HG03175 (cell line): ENCODE measurements around the gene IFI44.

Experiments used
- ATAC-seq: cut with Tn5 transposase; IDR thresholded peaks from one replicate; pipeline ENCODE4 v1.9.1; 2021; ENCODE audit warnings: mild to moderate bottlenecking, moderate library complexity; ENCODE audit not compliant: unreplicated experiment

IFI44 gene

DNA sequence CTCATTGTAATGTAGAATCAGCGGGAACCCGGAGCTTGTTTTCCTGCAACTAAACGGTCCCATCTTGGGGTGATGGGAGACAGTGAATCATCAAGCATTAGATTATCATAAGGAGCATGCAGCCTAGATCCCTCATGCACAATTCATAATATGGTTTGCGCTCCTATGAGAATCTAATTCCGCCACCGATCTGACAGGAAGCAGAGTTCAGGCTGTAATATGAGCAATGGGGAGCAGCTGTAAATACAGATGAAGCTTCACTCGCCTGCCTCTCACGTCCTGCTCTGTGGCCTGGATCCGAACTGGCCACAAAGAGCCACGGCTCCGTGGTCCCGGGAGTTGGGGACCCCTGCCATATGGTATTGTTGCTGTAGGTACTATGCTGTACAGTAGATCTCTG, 1.6 kb downstream of the IFI44 start:
- no peak for ATAC-seq

GRCh38 chr1:78652019-78652560, 2.5 kb downstream of the IFI44 start:
- ATAC-seq, result no peak

GRCh38 chr1:78658901-78659300, 9.3 kb downstream of the IFI44 start:
- ATAC-seq, result no peak

- no peak for ATAC-seq
These were observed 14.3 kb downstream of the IFI44 start for GRCh38 chr1:78663923-78664322.

GRCh38 chr1:78664763-78665162, 15.1 kb downstream of the IFI44 start:
- ATAC-seq, result no peak

GRCh38 chr1:78665809-78666208, 16.2 kb downstream of the IFI44 start:
- no peak for ATAC-seq

GRCh38 chr1:78667939-78668338, 18.3 kb downstream of the IFI44 start:
- no peak for ATAC-seq

DNA sequence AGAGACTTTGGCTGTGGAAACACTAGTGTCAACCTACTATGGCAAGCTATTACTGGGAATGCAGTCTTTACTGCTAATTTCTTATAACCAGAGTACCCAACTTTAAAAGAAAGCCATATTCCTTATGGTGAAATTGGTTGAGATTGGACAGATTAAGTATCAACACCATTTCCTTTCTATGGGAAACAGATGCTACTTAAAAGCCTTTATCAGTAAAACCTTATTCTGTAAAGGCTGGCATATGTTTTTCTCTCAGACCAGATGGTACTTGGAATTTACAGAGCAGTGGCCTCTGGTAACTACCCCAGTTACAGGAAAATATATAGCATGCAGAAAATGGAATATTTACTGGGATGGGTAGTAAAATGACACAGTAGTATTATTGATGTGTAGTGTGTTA, 18.8 kb downstream of the IFI44 start:
- no peak for ATAC-seq

DNA sequence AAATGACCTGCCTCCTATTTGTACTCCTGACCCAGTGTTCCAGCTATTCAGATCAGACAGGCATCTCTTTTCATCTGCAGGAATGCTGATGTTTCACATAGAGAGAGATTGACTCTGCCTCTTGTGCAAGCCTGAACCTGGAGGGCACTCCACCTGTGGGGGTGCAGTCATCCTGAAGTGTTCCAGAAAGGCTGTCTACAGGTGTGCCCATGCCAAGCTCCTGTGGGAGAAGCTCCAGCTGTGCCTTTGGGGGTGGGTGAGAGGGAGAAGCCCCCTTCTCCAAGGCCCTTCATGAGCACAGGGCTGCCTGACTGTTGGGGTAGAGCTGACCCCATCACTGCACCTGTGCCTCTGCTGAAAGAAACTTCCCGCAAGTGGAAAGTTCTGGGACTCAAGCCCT, 22.8 kb downstream of the IFI44 start:
- ATAC-seq, result no peak

GRCh38 chr1:78673120-78673519, 23.5 kb downstream of the IFI44 start:
- no peak for ATAC-seq

- ATAC-seq, result no peak
These were observed 26.8 kb downstream of the IFI44 start for GRCh38 chr1:78676347-78676982.

DNA sequence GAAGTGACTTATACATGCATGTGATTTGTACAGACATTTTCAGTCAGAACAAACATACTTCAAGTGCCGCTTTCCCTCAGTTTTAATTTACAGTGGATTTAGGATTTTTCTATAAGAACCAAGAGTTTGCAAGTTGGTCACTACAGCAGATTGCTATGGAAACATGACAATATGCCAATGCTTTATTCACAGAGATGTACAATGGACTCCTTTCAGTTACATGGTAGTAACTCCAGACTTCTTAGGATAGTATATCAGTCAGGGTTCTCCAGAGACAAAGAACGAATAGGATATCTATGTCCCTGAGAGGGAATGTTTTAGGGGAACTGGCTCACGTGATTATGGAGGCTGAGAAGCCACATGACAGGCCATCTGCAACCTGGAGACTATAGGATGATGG, 27.4 kb downstream of the IFI44 start:
- no peak for ATAC-seq

DNA sequence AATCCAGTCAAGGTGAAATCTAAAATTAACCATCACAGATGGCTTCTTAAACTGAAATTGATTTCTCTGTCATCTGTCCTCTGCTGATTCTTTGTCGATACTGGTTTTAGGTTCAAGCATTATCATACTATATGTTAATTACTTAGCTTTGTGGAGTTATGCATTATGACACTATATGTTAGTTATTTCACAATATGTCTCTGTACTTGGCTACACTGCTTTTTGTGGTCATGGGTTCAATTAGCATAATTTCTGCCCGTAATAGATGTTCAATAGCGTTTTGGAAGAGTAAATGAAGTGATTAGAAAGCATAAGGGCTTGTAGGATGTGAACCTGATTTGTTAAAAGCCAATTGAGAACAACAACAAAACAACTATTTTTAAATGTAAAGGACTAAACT, 28.2 kb downstream of the IFI44 start:
- ATAC-seq, result no peak

DNA sequence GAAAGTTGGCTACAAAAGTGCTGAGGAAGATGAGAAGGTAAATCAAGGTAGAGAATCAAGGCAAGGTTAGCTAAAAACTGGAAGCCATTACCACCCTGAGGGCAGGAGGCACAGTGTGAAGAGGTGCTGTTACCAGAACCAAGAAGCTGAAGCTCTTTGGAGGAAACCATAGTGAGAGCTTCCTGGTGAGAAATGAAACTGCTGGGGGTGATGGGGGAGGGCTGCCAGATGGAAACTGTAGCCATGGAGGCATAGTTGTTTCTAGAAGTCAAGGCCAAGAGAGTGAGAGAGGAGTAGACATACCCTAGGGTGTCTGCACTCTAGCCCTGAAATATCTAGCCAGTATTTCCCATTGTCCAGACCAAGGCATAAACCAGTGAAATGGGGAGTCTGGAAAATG, 28.7 kb downstream of the IFI44 start:
- ATAC-seq, result peak; percentile 83

DNA sequence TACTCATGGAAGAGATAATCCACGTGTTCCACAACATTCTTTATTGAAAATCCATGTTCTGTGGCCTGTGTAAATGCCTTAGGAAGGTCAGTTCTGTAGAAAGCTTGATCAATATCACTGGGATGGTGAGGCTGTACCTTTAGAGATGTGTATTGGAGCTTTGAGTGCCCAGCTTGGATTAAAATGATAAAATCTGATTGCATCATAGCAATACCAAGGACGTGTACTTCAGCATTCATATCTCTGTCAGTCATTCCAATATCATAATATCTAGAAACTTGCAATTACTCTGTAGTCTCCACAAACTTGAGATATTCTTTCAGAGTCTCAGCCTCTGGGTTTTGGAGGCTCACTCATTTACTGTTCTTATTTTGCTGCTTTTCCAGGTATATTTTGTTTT, 31.6 kb downstream of the IFI44 start:
- ATAC-seq, result no peak

GRCh38 chr1:78682496-78682895, 32.9 kb downstream of the IFI44 start:
- no peak for ATAC-seq

DNA sequence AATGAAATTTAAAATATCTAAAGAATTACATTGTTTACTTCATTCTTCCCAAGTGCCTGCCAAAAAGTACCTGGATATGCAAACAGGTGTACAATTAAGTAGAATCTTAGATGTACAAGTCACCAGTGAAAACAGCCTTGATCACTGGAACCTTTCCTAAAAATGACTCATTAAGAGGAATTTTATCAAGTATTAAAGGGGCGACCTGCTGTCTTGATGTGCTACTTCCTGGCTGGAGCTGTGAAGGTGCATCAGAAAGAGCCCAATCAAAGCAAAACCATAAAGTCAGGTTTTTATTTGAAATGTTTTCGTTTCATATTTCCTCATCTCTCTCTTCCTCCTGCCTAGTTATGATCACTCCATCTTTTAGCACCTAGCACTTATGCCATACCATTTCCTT, 33.4 kb downstream of the IFI44 start:
- ATAC-seq, result no peak

DNA sequence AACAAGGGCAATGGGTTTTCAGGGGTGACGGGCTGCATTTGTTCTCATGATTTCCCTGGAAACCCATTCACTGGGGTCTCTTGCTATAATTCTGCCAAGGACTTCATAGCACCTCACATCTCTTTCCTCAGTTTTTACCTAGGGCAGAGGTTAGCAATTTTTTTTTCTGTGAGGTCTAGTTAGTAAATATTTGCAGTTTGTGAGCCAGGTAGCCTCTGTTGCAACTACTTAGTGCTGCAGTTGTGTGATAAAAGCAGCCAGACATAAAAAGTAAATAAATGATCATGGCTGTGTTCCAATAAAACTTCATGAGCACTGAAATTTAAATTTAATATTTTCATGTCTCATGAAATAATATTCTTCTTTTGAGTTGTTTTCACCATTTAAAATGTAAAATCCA, 37.7 kb downstream of the IFI44 start:
- no peak for ATAC-seq

- ATAC-seq, result peak; percentile 56
These were observed 38.3 kb downstream of the IFI44 start for GRCh38 chr1:78687914-78688313.

DNA sequence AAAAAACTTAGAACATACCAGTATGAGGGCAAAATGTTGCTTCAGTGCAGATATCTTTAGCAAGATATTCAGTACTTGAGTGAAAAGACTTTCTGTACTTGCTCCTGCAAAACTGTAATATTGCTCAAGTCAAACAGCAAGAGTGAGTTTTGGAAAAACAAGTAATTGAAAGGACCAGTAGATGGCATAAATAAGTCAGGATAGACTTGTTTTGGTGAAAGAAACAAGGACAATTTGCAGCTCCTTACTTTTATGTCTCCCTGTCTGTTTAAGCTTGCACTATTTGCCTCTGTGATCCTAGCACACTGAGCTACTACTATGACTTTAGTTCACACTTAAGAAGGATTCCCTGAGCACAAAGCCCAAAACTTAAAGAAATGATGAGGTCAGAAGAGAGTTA, 39.1 kb downstream of the IFI44 start:
- ATAC-seq, result no peak

DNA sequence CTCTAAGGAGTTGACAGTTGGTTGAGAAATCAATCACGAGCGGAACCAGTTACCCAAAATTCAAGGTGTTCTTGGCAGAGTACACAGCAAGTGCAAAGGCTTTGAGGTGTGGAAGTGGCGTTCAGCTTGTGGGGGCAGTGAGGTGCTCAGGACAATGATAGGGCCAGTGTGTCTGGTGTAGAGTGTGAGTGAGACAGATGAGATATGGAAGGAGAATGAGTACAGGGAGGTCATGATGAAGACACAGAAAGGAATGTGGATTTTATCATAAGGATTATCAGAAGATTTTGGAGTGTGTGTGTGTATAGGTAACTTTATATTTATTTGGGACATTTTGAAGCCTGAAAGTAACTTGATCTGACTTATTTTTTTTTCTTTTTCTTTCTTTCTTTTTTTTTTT, 40.9 kb downstream of the IFI44 start:
- no peak for ATAC-seq

- no peak for ATAC-seq
These were observed 42.5 kb downstream of the IFI44 start for GRCh38 chr1:78691995-78692747.
